ENCODE results near the gene ANKRD12.

DNA sequence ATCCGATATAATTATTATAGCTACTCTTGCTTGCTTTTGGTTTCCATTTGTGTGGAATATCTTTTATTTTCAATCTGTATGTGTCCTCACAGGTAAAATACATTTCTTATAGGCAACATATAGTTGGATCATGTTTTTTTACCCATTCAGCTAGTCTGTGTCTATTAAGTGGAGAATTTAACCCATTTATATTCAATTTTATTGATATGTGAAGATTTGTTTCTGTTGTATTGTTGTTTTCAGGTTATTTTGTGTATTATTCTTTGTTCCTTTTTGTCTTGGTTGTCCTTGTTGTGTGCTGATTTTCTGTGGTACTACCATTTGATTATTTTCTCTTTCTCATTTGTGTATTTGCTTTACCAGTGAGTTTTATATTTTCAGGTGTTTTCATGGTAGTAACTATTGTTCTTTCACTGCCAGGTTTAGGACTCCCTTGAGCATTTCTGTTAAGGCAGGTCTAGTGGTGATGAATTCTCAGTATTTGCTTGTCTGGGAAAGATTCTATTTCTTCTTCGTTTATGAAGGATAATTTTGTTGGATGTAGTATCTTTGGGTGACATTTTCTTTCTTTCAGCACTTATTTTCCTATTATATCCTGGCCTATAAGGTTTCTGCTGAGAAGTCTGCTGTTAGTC, 95.4 kb downstream of the ANKRD12 start:
- TF ChIP-seq POLR2AphosphoS5 (IDR thresholded peaks at IDR 0.05; ENCODE audit: borderline replicate concordance, low read depth, low read length) (no peak), EZH2 (IDR thresholded peaks at IDR 0.05) (no peak), FOXP2 (optimal IDR thresholded peaks at IDR 0.05; ENCODE audit: control extremely low read depth, extremely low read length, insufficient read depth) (no peak)
